Posterior vena cava (tissue), 2 donors: ENCODE data around the gene CDHR2. TPM values are rescaled to one million over a fixed set of nuclear protein-coding genes. Genes with fewer than 3 reads are reported as not detected.

Experiments
- DNase-seq: peaks from one replicate; pipeline ENCODE4 v3.0.0-alpha.2; 2020; ENCODE audit warnings: low spot score
- intact Hi-C, 2 donors: fragments of 100-400 bp; cut with DNase I; formaldehyde crosslinking; loops; one replicate each; pipeline versions ENCODE4 v1.14.1 to v1.14.2; 2022 to 2023
- long read RNA-seq, 2 donors: library from polyadenylated mRNA; unstranded; transcript quantifications; one replicate each; pipeline ENCODE4 v2.0.0, GENCODE V29; 2020 to 2021
- total RNA-seq, 2 donors: library from RNA; stranded (reverse); fragmentation: NEBNext Ultra II Directional; extraction: Animal tissue kit (Norgen Biotek cat#: 25700); gene quantifications; one replicate each; pipeline ENCODE4 v1.2.1, GENCODE V29; 2021
- donor health status: DM: yes; HTN: yes; CAD: no.
- donor health status: DM: yes; HTN: yes; CAD: no.

Gene CDHR2
- total RNA-seq: under 1 TPM in 1 of 2 donors, not detected in 1; 0.14 TPM
- long read RNA-seq, donor 1: 0 reads
- long read RNA-seq, donor 2: 0 reads

DNA sequence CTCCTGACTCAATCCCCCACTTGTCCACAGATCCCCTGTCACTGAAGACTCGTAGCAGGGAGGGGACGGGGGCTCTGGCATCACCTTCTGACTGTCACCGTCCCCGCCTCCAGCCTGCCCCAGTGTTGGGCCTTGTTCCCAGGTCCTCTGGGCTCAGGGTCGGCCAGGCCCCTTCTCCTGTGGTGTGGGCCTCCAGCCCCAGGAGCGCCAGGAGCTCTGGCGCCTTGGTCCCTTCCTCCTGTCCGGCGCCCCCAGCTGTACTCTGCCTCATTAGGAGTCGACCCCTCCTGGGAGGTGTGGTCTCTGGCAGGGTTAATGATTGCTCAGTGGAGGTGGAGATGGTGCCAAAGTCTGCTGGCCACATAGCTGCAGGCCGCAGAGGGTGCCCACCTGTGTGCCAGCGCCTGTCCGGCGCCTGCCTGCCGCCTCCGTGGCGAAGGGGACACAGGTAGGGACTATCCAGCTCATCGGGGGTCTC, at the start of gene CDHR2:
Gene CDHR2 (plus strand): TSS at position 376 of the 478 bp plus-strand sequence. CDS start 16,011 bp downstream, outside the sequence.
- intact Hi-C loops: loop anchor here in 1 of 2 donors (10.0 kb wide), 1 partner anchor 134 kb away; the partner anchor contains the start of gene CLTB
- no peak for DNase-seq

- no peak for DNase-seq
- intact Hi-C loops: no loop called here
Measured at GRCh38 chr5:176500511-176500910, 48.6 kb upstream of the CDHR2 start.

GRCh38 chr5:176501333-176501732, 47.8 kb upstream of the CDHR2 start:
- no peak for DNase-seq
- intact Hi-C loops: no loop called here

DNA sequence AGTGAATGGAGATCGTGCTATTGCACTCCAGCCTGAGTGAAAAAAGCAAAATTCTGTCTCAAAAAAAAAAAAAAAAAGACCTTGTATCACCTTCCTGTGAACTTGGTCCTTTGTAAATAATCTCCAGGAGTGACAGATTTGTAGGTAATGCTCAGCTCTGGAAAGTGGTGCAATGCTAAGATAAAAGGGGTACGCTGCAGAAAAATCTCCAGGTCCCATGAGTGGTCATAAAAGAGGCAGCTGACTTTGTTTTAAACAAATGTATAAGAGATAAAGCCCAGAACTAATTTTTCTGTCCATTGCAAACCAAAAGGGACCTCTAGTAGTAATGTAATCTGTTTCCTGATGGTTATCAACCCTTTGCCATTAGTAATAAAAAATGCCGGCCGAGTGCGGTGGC, 45.6 kb upstream of the CDHR2 start:
- DNase-seq: no peak
- intact Hi-C loops: no loop called here

- intact Hi-C loops: no loop called here
- DNase-seq: no peak
Measured at GRCh38 chr5:176507911-176508310, 41.2 kb upstream of the CDHR2 start.

DNA sequence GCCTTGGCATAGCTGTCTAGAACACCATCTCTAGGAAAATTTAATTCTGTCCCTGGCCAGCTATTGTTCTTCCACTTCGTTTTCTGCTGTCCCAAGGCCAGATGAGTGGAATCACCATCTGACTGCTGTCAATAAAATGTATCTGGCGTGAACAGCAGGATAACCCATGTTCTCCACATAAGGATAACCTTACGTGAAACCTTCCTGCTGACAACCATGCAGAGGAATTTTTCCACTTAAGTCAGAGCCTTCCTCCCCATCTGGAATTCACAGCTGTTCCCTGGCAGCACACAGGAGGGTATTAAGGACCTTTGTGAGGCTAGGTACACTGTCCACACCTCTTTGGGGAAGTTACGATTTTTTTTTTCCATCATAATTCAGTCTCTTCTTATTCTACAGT, 40.5 kb upstream of the CDHR2 start:
- no peak for DNase-seq
- intact Hi-C loops: no loop called here

DNA sequence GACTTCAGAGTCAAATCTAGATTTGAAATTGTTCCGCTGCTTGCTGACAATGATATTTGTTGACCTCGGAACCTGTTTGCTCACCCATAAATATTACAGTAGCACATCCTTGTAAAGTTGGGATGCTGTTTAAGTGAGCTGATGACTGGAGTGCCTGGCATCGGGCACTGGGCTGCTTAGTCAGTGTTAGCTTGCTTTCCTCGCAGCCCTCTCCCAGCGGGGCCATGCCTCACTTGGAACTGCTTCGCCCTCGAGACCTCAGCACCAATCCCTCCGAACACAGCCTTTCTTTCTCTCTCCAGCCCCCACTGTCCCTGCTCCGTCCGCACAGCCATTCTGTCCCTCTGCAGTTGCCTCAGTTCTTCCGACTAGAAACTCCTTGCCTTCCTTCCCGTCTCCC, 35.4 kb upstream of the CDHR2 start:
- intact Hi-C loops: loop anchor here in 1 of 2 donors (5.0 kb wide), 1 partner anchor 651 kb away; no protein-coding TSS in a partner anchor

DNA sequence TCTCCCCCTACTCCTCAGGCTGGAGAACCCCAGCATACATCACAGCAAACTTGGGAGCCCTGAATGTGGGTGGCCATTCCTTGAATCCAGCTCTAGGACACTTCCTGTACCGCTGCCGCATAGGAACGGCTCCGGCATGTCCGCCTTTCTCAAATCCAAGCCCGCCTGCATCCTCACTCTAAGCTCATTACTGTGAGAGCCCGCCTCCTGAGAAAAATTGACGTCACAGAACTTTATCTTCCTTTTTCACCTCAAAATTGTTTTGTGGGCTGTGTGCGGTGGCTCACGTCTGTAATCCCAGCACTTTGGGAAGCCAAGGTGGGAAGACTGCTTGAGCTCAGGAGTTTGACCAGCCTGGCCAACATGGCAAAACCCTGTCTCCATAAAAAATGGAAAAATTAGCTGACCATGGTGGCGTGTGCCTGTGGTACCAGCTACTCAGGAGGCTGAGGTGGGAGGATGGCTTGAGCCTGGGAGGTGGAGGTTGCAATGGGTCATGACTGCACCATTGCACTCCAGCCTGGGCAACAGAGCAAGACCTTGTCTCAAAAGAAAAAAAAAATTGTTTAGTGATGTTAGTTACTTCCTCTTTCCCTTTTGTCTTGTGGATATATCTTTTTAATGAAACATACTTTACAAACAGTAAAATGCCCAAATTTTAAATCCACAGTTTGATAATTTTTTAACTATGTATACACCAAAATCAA, 34.7 kb upstream of the CDHR2 start:
- intact Hi-C loops: loop anchor here in 1 of 2 donors (5.0 kb wide), 1 partner anchor 652 kb away; no protein-coding TSS in a partner anchor

More for the DNA sequence above, 35.4 kb upstream of the CDHR2 start:
- DNase-seq: no peak

GRCh38 chr5:176515396-176515795, 33.7 kb upstream of the CDHR2 start:
- no peak for DNase-seq
- intact Hi-C loops: no loop called here

More for the DNA sequence above, 34.7 kb upstream of the CDHR2 start:
- no peak for DNase-seq

DNA sequence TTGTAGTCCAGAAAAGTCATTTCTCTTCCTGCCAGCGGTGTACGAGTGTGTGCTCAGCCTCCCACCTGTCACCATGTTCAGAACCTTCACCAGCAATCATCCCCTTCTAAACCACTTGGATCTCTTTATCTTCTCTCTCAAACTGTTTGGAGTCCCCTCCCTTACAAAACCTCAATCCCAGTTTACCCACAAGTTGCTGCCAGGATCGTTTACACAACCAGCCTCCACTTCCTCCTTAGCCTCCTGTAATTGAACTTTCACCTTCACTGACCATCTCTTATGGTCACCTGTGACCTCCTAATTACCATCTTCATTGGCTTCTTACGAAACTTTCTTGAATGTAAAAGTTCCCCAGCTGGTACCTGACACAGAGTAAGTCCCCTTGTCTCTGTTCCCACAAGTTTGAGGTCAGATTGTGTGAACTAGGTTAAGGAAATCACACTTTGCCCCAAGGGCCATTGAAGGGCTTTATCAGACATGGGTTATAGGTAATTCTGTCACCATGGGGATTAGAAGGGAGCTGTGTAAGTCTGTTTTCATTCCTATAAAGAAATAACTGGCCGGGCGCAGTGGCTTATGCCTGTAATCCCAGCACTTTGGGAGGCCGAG, 32.0 kb upstream of the CDHR2 start:
- intact Hi-C loops: no loop called here
- DNase-seq: no peak

- intact Hi-C loops: no loop called here
- no peak for DNase-seq
Measured at GRCh38 chr5:176519810-176520720, 29.1 kb upstream of the CDHR2 start.

GRCh38 chr5:176521286-176521685, 27.9 kb upstream of the CDHR2 start:
- no peak for DNase-seq
- intact Hi-C loops: no loop called here

DNA sequence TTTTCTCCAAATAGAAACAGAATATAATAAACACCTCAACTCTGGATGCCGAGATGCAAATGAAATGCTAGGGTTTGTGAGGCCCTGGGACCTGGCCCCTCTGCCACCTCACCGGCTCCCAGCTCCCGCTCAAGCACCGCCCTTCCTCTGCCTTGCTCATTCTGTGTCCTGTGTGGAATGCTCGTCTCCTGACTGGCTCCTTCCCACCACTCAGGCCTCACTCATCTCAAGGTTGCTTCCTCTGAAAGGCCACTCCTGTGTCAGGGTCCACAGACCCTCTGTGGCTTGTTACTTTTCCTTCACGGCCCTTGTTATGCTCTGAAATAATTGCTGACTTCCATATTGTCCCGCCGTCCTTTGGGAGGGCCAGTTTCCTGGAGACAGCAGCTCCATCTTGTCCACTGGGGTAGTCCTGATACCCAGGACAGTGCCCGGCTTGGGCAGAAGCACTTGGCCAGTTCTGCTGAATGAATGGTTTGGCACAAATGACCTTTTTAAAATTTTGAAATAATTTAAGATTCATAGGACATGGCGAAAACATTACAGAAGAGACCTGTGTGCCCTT, 27.4 kb upstream of the CDHR2 start:
- DNase-seq: no peak
- intact Hi-C loops: no loop called here

DNA sequence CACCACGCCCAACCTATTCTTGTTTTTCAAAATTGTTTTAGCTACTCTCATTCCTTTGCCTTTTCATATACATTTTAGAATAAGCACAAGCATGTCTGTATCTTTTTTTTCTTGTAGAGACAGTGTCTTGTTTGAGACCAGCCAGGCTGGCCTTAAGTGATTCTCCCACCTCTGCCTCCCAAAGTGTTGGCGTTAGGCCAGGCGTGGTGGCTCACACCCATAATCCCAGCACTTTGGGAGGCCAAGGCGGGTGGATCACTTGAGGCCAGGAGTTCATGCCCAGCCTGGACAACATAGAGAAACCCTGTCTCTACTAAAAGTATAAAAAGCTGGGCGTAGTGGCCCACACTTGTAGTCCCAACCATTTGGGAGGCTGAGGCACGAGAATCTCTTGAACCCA, 25.0 kb upstream of the CDHR2 start:
- intact Hi-C loops: no loop called here
- no peak for DNase-seq

DNA sequence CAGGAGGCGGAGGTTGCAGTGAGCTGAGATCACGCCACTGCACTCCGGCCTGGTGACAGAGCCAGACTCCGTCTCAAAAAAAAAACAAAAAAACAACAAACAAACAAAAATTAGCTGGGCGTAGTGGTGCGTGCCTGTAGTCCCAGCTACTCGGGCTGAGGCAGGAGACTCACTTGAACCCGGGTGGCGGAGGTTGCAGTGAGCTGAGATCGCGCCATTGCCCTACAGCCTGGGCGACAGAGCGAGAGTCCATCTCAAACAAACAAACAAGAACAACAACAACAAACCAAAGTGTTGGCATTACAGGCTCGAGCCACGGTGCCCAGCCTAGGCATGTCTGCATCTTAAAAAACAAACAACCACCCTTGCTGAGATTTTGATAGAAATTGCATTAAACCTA, 24.2 kb upstream of the CDHR2 start:
- DNase-seq: no peak
- intact Hi-C loops: no loop called here

DNA sequence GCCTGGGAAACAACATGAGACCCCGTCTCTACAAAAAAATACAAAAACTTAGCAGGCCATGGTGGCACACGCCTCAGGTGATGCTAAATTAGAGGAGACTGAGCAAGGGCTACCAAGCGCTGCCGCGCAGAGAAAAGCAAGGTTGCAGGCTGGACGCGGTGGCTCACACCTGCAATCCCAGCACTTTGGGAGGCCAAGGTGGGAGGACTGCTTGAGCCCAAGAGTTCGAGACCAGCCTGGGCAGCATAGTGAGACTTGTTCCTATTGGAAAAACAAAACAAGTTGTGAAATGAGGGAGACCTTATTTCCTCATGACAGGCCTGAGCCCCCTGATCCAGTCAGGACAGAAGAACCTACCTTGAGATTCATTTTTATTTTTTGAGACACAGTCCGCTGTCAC, 23.5 kb upstream of the CDHR2 start:
- no peak for DNase-seq

DNA sequence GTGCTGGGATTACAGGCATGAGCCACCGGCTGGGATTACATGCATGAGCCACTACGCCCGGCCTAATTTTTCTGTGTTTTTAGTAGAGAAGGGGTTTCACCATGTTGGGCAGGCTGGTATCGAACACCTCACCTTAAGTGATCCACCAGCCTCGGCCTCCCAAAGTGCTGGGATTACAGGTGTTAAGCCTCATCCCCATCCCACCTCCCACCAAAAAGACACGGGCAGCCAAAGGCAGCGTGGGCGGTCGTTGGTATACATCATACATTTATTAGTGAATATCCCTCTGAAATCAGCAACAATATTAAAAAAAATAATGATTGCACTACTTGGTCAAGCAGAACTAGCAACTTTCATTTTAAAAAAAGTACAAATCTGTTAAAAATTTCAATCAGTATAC, 22.7 kb upstream of the CDHR2 start:
- intact Hi-C loops: no loop called here
- no peak for DNase-seq

More for the DNA sequence above, 23.5 kb upstream of the CDHR2 start:
- intact Hi-C loops: no loop called here

- intact Hi-C loops: no loop called here
- peak; percentile 64 for DNase-seq
Measured at GRCh38 chr5:176527246-176528222, 21.6 kb upstream of the CDHR2 start.
